HG02943 (cell line): ENCODE data around the gene GALR1.
"Not testable (repeated sequence)": the region's sequence is repeated elsewhere in the genome, so short reads cannot be mapped to it uniquely, and the experiment has no call there.

Source experiments
- ATAC-seq: cut with Tn5 transposase; IDR thresholded peaks from one replicate; pipeline ENCODE4 v1.9.1; 2021; ENCODE audit warnings: mild to moderate bottlenecking, low read depth, moderate library complexity; ENCODE audit not compliant: unreplicated experiment

Gene GALR1

DNA sequence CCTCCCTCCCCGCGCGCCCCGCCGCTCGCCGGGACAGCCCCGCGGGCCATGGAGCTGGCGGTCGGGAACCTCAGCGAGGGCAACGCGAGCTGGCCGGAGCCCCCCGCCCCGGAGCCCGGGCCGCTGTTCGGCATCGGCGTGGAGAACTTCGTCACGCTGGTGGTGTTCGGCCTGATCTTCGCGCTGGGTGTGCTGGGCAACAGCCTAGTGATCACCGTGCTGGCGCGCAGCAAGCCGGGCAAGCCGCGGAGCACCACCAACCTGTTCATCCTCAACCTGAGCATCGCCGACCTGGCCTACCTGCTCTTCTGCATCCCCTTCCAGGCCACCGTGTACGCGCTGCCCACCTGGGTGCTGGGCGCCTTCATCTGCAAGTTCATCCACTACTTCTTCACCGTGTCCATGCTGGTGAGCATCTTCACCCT, 865 bp downstream of the GALR1 start:
- ATAC-seq: no peak

GRCh38 chr18:77250926-77251729, 1.5 kb downstream of the GALR1 start:
- ATAC-seq: no peak

- ATAC-seq: no peak
Observed at GRCh38 chr18:77251730-77252050, 2.0 kb downstream of the GALR1 start.

- ATAC-seq: no peak
Observed at GRCh38 chr18:77254711-77255405, 5.2 kb downstream of the GALR1 start.

DNA sequence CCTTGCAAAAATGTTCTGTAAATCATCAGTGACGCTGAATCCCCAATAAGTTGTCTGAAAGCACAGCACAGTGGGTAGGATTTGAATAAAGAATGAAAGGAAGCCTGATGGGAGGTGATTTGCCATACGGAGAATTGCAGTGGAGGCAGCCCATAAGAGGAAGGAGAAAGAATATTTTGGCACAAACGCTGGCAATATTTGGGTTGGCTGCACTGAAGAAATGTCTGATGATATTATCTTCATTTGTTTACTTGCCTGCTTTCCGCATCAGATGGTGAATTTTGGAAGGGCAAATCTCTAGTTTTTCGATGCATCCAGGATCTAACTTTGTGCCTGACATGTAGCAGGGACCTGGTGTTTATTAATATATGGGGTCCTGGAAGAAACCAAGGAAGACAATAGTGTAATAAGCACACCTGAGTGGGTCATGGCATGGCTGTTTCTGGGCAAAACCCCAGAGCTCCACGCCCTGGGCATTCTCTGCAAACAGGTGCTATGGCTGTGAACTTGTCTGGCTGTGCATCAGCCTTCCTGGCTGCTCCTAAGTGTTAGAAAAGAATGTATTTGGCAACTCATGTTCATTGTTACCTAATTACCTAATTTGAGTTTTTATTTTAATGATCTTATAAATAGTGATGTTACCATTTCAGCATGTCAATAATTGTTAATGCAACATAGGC, 5.9 kb downstream of the GALR1 start:
- ATAC-seq: no peak

GRCh38 chr18:77262643-77263465, 13.2 kb downstream of the GALR1 start:
- ATAC-seq: no peak

DNA sequence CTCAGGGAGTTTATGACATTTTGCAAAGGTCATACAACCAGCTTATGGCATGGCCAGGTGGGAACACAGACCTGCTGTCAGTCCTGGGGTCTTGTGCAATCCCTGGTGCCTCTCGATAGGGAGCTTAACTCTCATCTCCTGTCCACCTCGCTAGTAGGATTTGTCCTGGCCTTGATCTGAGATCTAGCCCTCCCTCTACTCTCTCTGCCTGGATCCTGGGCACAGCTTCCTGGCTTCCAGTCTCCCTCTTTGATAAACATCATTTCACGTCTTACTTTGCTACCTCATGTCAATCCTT, 13.8 kb downstream of the GALR1 start:
- no peak for ATAC-seq

GRCh38 chr18:77267969-77268368, 18.3 kb downstream of the GALR1 start:
- ATAC-seq: no peak

- no peak for ATAC-seq
Observed at GRCh38 chr18:77268456-77268855, 18.8 kb downstream of the GALR1 start.

- no peak for ATAC-seq
Observed at GRCh38 chr18:77271576-77272481, 22.2 kb downstream of the GALR1 start.

GRCh38 chr18:77290841-77291240, 41.2 kb downstream of the GALR1 start:
- ATAC-seq: not testable (repeated sequence)

DNA sequence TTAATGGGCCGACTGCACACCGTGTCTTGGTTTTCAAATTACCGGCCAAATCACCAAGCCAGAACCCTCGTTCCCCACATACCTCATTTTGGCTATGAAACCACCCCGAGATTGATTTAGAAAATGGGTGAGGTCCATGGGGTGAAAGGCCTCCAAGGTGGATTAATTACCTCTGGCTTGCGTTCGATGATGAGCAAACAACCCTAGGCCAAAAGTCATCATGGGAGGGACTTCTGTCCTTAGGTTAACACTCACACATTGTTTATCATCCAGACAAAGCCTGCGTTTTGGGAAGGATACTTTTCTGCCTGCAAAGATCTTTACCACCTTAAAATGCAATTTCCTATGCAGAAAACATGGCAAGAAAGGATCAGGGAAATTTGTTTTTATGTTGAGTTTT, 48.5 kb downstream of the GALR1 start:
- ATAC-seq: no peak

DNA sequence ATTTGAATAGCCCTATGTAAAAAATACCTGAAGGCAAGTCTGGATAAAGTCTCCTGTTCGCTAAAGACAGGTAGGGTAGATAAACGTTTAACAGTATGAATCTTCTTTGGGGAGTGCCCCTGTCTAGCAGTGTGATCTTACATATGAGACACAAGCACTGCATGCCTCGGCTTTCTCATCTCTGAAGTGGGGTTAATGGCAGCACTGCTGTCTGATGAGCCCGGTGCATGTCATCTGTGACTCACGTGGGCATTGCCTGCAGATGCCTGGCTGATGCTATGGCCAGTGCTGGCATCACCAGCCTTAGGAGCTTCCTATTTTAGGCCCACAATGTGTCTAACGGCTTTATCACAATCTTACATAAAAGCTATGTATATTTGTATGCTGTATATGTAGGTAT, 50.1 kb downstream of the GALR1 start:
- no peak for ATAC-seq

DNA sequence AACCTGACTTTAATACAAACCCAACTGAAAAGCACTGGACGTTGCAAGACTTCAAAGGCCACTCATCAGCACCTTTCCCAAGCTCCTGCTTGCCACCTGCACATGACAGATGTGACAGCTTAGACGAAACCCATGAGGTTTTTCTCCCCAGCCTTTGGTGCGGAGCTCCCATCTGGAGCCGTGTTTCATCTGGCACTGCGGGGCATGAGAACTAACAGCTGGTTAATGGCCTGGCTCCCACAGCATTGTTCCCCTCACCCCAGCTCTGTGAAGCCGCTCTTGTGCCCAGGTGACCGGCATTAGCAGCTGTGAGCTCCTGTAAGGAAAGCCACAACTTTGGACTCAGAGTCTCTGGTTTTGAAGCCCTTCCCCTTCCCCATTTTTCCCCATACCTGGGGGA, 50.9 kb downstream of the GALR1 start:
- no peak for ATAC-seq

DNA sequence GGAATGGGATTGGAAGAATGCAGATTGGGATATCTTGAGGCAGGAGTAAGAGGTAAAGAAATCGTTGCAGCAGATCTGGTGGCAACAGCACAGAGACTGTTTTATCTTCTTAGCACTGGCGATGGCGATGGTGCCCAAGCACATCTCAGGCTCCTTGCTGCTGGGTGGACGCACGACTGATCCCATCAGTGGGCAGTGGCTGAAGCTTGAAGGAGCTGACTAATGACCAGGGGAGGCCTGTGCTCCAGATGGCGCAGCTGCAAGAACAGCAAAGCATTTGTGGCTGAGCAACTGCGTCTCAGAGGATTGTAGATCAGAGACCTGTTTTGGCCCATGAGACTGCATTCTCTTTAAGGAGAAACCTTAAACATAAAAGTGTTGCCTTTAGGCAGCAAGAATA, 54.6 kb downstream of the GALR1 start:
- no peak for ATAC-seq

DNA sequence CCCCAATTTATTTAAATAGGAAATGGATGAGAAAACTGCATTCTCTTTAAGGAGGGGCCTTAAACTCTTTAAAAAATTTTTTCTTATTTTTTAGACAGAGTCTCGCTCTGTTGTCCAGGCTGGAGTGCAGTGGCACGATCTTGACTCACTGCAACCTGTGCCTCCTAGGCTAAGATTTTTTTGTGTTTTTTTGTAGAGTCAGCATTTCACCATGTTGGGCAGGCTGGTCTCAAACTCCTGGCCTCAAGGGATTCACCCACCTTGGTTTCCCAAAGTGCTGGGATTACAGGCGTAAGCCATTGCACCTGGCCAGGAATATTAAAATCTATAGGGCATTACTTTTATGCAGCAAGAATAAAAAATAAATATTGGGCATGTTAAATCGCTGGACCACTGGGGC, 56.0 kb downstream of the GALR1 start:
- ATAC-seq: no peak

DNA sequence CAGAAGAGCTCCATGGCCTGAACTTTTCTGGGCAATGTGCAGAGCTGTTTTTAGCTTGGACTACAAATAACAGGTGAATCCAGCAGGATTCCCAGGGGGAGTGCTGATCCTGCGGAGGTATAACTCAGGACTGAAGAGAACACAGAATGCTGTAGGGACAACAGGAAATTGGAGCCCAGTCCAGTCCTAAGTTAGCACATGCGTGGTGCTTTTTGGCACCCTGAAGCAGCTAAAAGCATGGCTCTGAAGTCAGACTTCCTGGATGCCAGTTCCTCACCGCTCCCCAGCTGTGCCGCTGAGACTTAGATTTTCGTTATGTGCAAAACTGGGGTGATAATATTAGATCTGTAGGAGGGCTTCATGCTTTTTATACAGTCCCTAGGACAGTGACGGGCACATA, 58.6 kb downstream of the GALR1 start:
- no peak for ATAC-seq

DNA sequence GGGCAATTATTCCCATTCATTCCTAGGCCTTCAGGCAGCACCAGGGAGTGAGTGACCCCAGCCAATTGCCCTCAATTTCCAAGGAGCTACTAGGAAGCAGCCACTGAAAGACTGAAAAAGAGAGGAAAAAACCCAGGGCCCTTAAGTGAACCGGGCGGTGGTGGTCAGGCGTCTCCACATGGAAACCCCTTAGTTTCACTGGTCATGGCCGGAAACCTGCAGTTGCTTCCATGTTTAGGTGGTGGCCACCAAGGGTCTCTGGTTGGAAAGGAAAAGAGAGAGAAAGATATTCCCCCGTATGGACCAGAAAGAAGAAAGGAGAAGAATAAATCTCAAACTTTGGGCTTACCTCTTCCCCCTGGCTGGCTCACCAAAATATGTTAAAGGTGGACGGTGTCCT, 64.9 kb downstream of the GALR1 start:
- ATAC-seq: no peak

DNA sequence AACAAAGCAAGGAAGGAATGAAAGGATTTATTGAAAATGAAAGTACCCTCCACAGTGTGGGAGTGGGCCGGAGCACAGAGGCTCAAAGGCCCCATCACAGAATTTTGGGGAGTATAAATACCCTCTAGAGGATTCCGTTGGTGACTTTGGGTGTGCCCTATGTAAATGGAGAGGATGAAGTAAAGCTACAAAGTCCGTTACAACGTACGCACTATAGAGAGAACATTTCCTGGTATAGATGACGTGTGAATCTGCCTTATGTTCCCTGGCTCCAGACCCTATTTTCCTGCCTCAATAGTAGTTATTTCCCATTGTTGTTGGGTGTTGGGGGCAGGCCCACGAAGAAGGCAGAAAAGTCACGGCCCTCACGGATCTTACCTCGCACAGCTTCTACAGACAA, 65.3 kb downstream of the GALR1 start:
- no peak for ATAC-seq

DNA sequence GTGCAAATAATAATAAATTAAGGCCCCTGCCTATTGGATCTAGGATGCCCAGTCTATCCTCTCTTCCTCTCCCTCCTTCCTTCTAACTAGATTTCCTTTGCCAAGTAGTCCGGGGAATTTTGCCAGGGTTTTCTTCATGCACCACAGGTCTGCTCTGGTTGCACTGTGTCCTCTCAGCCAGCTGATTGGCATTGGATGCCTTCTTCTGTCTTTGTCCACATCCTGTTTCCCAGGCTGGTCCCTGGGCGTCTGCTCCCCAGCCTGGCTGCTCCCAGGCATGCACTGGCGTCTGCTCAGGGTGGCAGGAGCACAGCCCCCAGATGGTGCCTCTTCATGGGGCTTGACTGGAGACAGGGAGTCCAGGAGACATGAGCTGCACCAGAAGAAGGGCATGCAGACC, 66.4 kb downstream of the GALR1 start:
- ATAC-seq: no peak
